Naive thymus-derived CD8-positive, alpha-beta T cell (primary cell): ENCODE results near the gene INPP5A. TPM values are rescaled to one million over a fixed set of nuclear protein-coding genes. Genes with fewer than 3 reads are reported as not detected.
"Not testable (repeated sequence)": the region's sequence is repeated elsewhere in the genome, so short reads cannot be mapped to it uniquely, and the experiment has no call there.

Experiments used
- ATAC-seq, 2 donors: fragments of 150-1000 bp; cut with Tn5 transposase in 1 of 2; sonication (Bioruptor Pico), chemical (Tn5 transposase) in 1 of 2; 1 replicate in 1 of 2; 2 replicates in 1 of 2; pipeline ENCODE4 v1.10.0; 2021; ENCODE audit warnings: mild to moderate bottlenecking in 2 of 2, moderate library complexity in 2 of 2
- POLR2A ChIA-PET: fragments of 350-600 bp; sonication (Branson Sonifier 250); formaldehyde crosslinking; loops from one replicate; lab custom pipeline; 2021; ENCODE audit warnings: antibody characterized with exemption; lab: Charles Lee
- DNase-seq, 10 donors: peaks; one replicate each; pipeline versions ENCODE4 v3.0.0 to v3.0.0-alpha.2; 2020 to 2022
- H3K27ac Mint-ChIP-seq, 10 donors: one replicate each; pipeline ENCODE4 v1.8.0; 2020 to 2022; ENCODE audit warnings: mild to moderate bottlenecking in 10 of 10, mixed read lengths in 10 of 10, moderate library complexity in 4 of 10, inconsistent platforms in 1 of 10
- H3K27me3 Mint-ChIP-seq, 5 donors: one replicate each; pipeline ENCODE4 v1.8.0; 2021 to 2022; ENCODE audit warnings: mixed read lengths in 5 of 5
- H3K36me3 Mint-ChIP-seq, 3 donors: one replicate each; pipeline ENCODE4 v1.8.0; 2020 to 2022; ENCODE audit warnings: mixed read lengths in 3 of 3, mild to moderate bottlenecking in 2 of 3, inconsistent platforms in 1 of 3
- H3K4me1 Mint-ChIP-seq, 4 donors: one replicate each; pipeline ENCODE4 v1.8.0; 2021 to 2022; ENCODE audit warnings: mixed read lengths in 4 of 4
- H3K4me3 Mint-ChIP-seq, 10 donors: one replicate each; pipeline ENCODE4 v1.8.0; 2020 to 2022; ENCODE audit warnings: mild to moderate bottlenecking in 10 of 10, mixed read lengths in 10 of 10, moderate library complexity in 6 of 10, inconsistent platforms in 1 of 10
- H3K9me3 Mint-ChIP-seq, 9 donors: one replicate each; pipeline ENCODE4 v1.8.0; 2020 to 2022; ENCODE audit warnings: mixed read lengths in 9 of 9, mild to moderate bottlenecking in 3 of 9, inconsistent platforms in 1 of 9, moderate library complexity in 1 of 9
- polyA plus RNA-seq, 3 donors: library from polyadenylated mRNA; unstranded; fragments of 300-500 nt; fragmentation: Illumina TruSeq; gene quantifications; one replicate each; pipeline ENCODE4 v1.2.3, GENCODE V29; 2021
- total RNA-seq, 8 experiments: library from RNA in 2 of 8; stranded (reverse) in 2 of 8; gene quantifications; one replicate each; pipeline ENCODE4 v1.2.3 and lab custom pipeline; 2021 to 2026

Gene INPP5A
- total and polyA plus RNA-seq, 5 experiments from 2014 or later: 0.51 to 33.7 (median 3.9) TPM

GRCh38 chr10:132671228-132672154 is 133.9 kb downstream of the INPP5A start:
- Mint-ChIP-seq H3K36me3 (peaks cover 0 to 21% (median 3%) of the 10 kb centered on the region in 3 donors), H3K4me1 (peaks cover 0 to 15% (median 6%) of the 10 kb centered on the region in 4 donors), H3K4me3 (no peak overlapping the region), H3K27me3 (no peaks in the 10 kb centered on the region), H3K27ac (peak overlapping the region in 1 of 10 donors; percentile 60), H3K9me3 (no peaks in the 10 kb centered on the region)
- DNase-seq: peak in 1 of 10 donors; percentile 59
- POLR2A ChIA-PET: no interaction called here
- ATAC-seq: no peak

- H3K27ac Mint-ChIP-seq, H3K27me3 Mint-ChIP-seq, H3K9me3 Mint-ChIP-seq, ATAC-seq, H3K4me3 Mint-ChIP-seq, POLR2A ChIA-PET: not testable (repeated sequence)
- peaks cover 0 to 20% (median 0%) of the 10 kb centered on the region in 3 donors for H3K36me3 Mint-ChIP-seq
- peaks cover 0 to 16% (median 7%) of the 10 kb centered on the region in 4 donors for H3K4me1 Mint-ChIP-seq
- peak in 1 of 10 donors; percentile 14 for DNase-seq
Measured at GRCh38 chr10:132673746-132674145, 136.2 kb downstream of the INPP5A start.

GRCh38 chr10:132674311-132674710 is 136.7 kb downstream of the INPP5A start:
- peak in 1 of 10 donors; percentile 50 for DNase-seq
- Mint-ChIP-seq H3K9me3 (no peaks in the 10 kb centered on the region), H3K4me1 (peaks cover 0 to 22% (median 13%) of the 10 kb centered on the region in 4 donors), H3K36me3 (peaks cover 0 to 18% (median 0%) of the 10 kb centered on the region in 3 donors), H3K4me3 (no peak overlapping the region), H3K27me3 (no peaks in the 10 kb centered on the region), H3K27ac (no peak overlapping the region)
- no peak for ATAC-seq
- POLR2A ChIA-PET: no interaction called here

GRCh38 chr10:132675031-132675740 is 137.6 kb downstream of the INPP5A start:
- H3K36me3 Mint-ChIP-seq: peaks cover 0 to 18% (median 0%) of the 10 kb centered on the region in 3 donors
- no peak overlapping the region for H3K4me3 Mint-ChIP-seq

GRCh38 chr10:132676193-132676891 is 138.8 kb downstream of the INPP5A start:
- peaks cover 0 to 18% (median 0%) of the 10 kb centered on the region in 3 donors for H3K36me3 Mint-ChIP-seq
- POLR2A ChIA-PET: no interaction called here

More at GRCh38 chr10:132675031-132675740, 137.6 kb downstream of the INPP5A start:
- POLR2A ChIA-PET: no interaction called here
- DNase-seq: peak in 1 of 10 donors; percentile 3
- H3K27ac Mint-ChIP-seq: peak overlapping the region in 2 of 10 donors; percentile 5 to 10
- H3K9me3 Mint-ChIP-seq: no peaks in the 10 kb centered on the region
- peaks cover 0 to 26% (median 19%) of the 10 kb centered on the region in 4 donors for H3K4me1 Mint-ChIP-seq
- H3K27me3 Mint-ChIP-seq: no peaks in the 10 kb centered on the region
- ATAC-seq: no peak

GRCh38 chr10:132677096-132677472 is 139.5 kb downstream of the INPP5A start:
- peaks cover 4 to 33% (median 29%) of the 10 kb centered on the region in 4 donors for H3K4me1 Mint-ChIP-seq
- H3K4me3 Mint-ChIP-seq: no peak overlapping the region
- no peak for ATAC-seq
- peak in 1 of 10 donors; percentile 42 for DNase-seq
- H3K36me3 Mint-ChIP-seq: peaks cover 0 to 18% (median 0%) of the 10 kb centered on the region in 3 donors
- H3K27me3 Mint-ChIP-seq: no peaks in the 10 kb centered on the region
- POLR2A ChIA-PET: no interaction called here
- H3K9me3 Mint-ChIP-seq: no peaks in the 10 kb centered on the region
- no peak overlapping the region for H3K27ac Mint-ChIP-seq

More at GRCh38 chr10:132676193-132676891, 138.8 kb downstream of the INPP5A start:
- ATAC-seq (no peak), DNase-seq (peak in 1 of 10 donors; percentile 40)
- no peaks in the 10 kb centered on the region for H3K27me3 Mint-ChIP-seq
- H3K4me3 Mint-ChIP-seq: no peak overlapping the region
- no peaks in the 10 kb centered on the region for H3K9me3 Mint-ChIP-seq
- peaks cover 3 to 29% (median 24%) of the 10 kb centered on the region in 4 donors for H3K4me1 Mint-ChIP-seq
- H3K27ac Mint-ChIP-seq: no peak overlapping the region

GRCh38 chr10:132677473-132678227 is 140.1 kb downstream of the INPP5A start:
- Mint-ChIP-seq H3K36me3 (peaks cover 0 to 16% (median 0%) of the 10 kb centered on the region in 3 donors), H3K27ac (peak overlapping the region in 1 of 10 donors; percentile 37), H3K4me3 (no peak overlapping the region), H3K9me3 (no peaks in the 10 kb centered on the region), H3K4me1 (peaks cover 4 to 32% (median 31%) of the 10 kb centered on the region in 4 donors), H3K27me3 (no peaks in the 10 kb centered on the region)
- ATAC-seq (no peak), DNase-seq (peak in 1 of 10 donors; percentile 46)
- POLR2A ChIA-PET: no interaction called here

- POLR2A ChIA-PET: no interaction called here
- Mint-ChIP-seq H3K9me3 (no peaks in the 10 kb centered on the region), H3K4me3 (no peak overlapping the region), H3K36me3 (peaks cover 0 to 10% (median 0%) of the 10 kb centered on the region in 3 donors), H3K27ac (peak overlapping the region in 5 of 10 donors; percentile 72 to 79 (median 72)), H3K27me3 (no peaks in the 10 kb centered on the region), H3K4me1 (peaks cover 9 to 36% (median 34%) of the 10 kb centered on the region in 4 donors)
- peak in 1 of 10 donors; percentile 51 for DNase-seq
- ATAC-seq: no peak
Measured at GRCh38 chr10:132678436-132679216, 141.0 kb downstream of the INPP5A start.

- peaks cover 0 to 7% (median 0%) of the 10 kb centered on the region in 3 donors for H3K36me3 Mint-ChIP-seq
- DNase-seq (peak in 1 of 10 donors; percentile 46), ATAC-seq (no peak)
- peaks cover 14 to 42% (median 38%) of the 10 kb centered on the region in 4 donors for H3K4me1 Mint-ChIP-seq
- no peaks in the 10 kb centered on the region for H3K27me3 Mint-ChIP-seq
- H3K27ac Mint-ChIP-seq: peak overlapping the region in 3 of 10 donors; percentile 72 to 76 (median 72)
- no peak overlapping the region for H3K4me3 Mint-ChIP-seq
- H3K9me3 Mint-ChIP-seq: no peaks in the 10 kb centered on the region
- POLR2A ChIA-PET: no interaction called here
Measured at GRCh38 chr10:132679217-132679595, 141.6 kb downstream of the INPP5A start.

GRCh38 chr10:132679640-132680039 is 142.1 kb downstream of the INPP5A start:
- POLR2A ChIA-PET: no interaction called here
- H3K4me1 Mint-ChIP-seq: peaks cover 18 to 47% (median 41%) of the 10 kb centered on the region in 4 donors
- DNase-seq (peak in 1 of 10 donors; percentile 8), ATAC-seq (no peak)
- H3K27me3 Mint-ChIP-seq: no peaks in the 10 kb centered on the region
- H3K4me3 Mint-ChIP-seq: no peak overlapping the region
- H3K9me3 Mint-ChIP-seq: no peaks in the 10 kb centered on the region
- H3K36me3 Mint-ChIP-seq: peaks cover 0 to 6% (median 0%) of the 10 kb centered on the region in 3 donors
- H3K27ac Mint-ChIP-seq: peak overlapping the region in 1 of 10 donors; percentile 72

GRCh38 chr10:132680741-132681140 is 143.2 kb downstream of the INPP5A start:
- POLR2A ChIA-PET, H3K27me3 Mint-ChIP-seq, H3K36me3 Mint-ChIP-seq, ATAC-seq, H3K9me3 Mint-ChIP-seq, H3K4me3 Mint-ChIP-seq: not testable (repeated sequence)
- H3K27ac Mint-ChIP-seq: peak overlapping the region in 1 of 10 donors; percentile 69
- peak in 1 of 10 donors; percentile 51 for DNase-seq
- peaks cover 29 to 58% (median 41%) of the 10 kb centered on the region in 4 donors for H3K4me1 Mint-ChIP-seq
